ENCODE results near the gene ATP7A.

The ATP7A gene

GRCh38 chrX:77952173-77952572 is 41.7 kb downstream of the ATP7A start:
- H3K9ac ChIP-seq (ENCODE audit: low read length): no peak overlapping the region

DNA sequence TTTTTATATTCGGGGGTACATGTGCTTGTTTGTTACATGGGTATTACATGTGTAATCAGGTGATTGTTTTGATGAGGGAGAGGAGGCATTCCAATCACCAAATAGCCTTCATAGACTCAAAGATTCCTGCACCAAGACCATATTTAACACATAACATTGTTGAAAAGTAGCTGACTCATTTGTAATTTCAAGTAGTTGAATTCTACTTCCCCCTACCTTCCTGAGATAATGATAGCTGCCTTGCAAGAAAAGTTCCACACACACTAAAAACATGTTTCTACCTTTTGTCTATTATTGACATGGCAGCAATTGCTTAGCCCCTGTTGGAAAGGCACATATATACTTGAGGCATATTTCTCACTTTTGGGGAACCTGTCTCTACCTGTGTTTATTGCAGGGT is 42.8 kb downstream of the ATP7A start:
- H3K9ac ChIP-seq (ENCODE audit: low read length): no peak overlapping the region
- no peaks in the 10 kb centered on the region for H3K36me3 ChIP-seq (ENCODE audit: control insufficient read depth, insufficient read depth, low read length)
- H3K27ac ChIP-seq (ENCODE audit: low read depth, low read length): no peak overlapping the region
- H3K4me3 ChIP-seq (ENCODE audit: low read length): no peak overlapping the region
- no peaks in the 10 kb centered on the region for H3K4me1 ChIP-seq (ENCODE audit: control insufficient read depth, insufficient read depth, low read length)
- no peaks in the 10 kb centered on the region for H3K27me3 ChIP-seq (ENCODE audit: control insufficient read depth, insufficient read depth, low read length)

More at GRCh38 chrX:77952173-77952572, 41.7 kb downstream of the ATP7A start:
- no peaks in the 10 kb centered on the region for H3K4me1 ChIP-seq (ENCODE audit: control insufficient read depth, insufficient read depth, low read length)
- no peak overlapping the region for H3K4me3 ChIP-seq (ENCODE audit: low read length)
- H3K36me3 ChIP-seq (ENCODE audit: control insufficient read depth, insufficient read depth, low read length): no peaks in the 10 kb centered on the region
- H3K27ac ChIP-seq (ENCODE audit: low read depth, low read length): no peak overlapping the region
- H3K27me3 ChIP-seq (ENCODE audit: control insufficient read depth, insufficient read depth, low read length): no peaks in the 10 kb centered on the region

DNA sequence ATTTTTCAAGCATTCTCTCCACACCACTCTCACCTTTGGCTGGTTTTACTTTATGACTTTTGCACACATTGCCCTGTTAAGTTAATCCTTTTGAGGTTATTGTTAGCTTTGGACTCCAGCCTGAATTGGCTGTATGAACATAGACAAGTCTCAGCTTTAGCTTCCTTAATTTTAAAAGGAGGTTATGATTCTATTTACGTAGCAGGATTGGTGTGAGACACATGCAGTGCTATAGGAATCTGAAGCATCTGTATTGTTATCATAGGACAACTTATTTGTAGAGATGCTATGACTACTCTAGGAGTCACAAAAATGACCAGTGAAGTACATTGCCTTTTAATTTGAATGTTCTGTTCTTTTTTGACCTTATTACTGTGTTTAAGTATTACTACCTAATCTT is 43.2 kb downstream of the ATP7A start:
- no peak overlapping the region for H3K27ac ChIP-seq (ENCODE audit: low read depth, low read length)

DNA sequence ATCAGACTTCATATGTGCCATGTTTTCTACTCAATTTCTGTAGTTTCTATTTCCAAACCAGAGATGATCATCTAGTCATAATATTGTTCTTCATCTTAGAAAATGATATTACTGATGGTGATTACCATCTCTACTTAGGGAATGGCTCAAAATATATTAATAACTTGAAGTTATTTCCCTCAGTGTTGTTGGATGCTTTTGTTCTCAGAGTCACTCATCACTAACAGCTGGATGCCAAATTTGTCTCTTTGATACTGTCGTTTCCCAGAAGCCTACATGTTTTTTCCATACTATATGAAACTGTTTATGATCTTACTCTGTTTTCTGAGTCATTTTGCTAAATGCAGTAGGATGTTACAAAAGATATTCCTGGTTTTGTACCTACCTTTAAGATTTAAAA is 50.1 kb downstream of the ATP7A start:
- H3K27ac ChIP-seq (ENCODE audit: low read depth, low read length): no peak overlapping the region
- no peak overlapping the region for H3K9ac ChIP-seq (ENCODE audit: low read length)
- no peak overlapping the region for H3K4me3 ChIP-seq (ENCODE audit: low read length)
- H3K27me3 ChIP-seq (ENCODE audit: control insufficient read depth, insufficient read depth, low read length): no peaks in the 10 kb centered on the region
- H3K36me3 ChIP-seq (ENCODE audit: control insufficient read depth, insufficient read depth, low read length): no peaks in the 10 kb centered on the region
- no peaks in the 10 kb centered on the region for H3K4me1 ChIP-seq (ENCODE audit: control insufficient read depth, insufficient read depth, low read length)

More for the DNA sequence above, 43.2 kb downstream of the ATP7A start:
- Histone ChIP-seq H3K4me3 (ENCODE audit: low read length) (no peak overlapping the region), H3K27me3 (ENCODE audit: control insufficient read depth, insufficient read depth, low read length) (no peaks in the 10 kb centered on the region), H3K9ac (ENCODE audit: low read length) (no peak overlapping the region), H3K4me1 (ENCODE audit: control insufficient read depth, insufficient read depth, low read length) (no peaks in the 10 kb centered on the region), H3K36me3 (ENCODE audit: control insufficient read depth, insufficient read depth, low read length) (no peaks in the 10 kb centered on the region)

DNA sequence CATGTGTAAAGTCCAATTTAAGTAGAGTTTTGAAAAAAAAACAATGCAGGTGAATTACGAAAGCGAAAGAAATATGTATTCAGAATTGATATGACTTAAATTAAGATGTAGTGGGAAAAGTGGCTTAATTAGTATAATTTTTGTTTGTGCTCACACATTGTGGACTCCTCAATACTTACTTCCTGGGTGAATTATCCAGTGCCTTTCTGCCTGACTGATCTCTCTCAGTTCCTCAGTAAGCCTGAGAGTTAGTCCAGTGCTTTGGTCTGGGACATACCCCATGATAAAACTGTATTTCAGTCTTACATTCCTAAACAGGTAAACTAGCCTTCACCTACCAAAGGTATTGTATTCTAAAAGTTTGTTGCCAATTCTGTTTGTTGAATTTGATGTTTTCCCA is 50.6 kb downstream of the ATP7A start:
- H3K4me1 ChIP-seq (ENCODE audit: control insufficient read depth, insufficient read depth, low read length): no peaks in the 10 kb centered on the region
- H3K4me3 ChIP-seq (ENCODE audit: low read length): no peak overlapping the region
- H3K27me3 ChIP-seq (ENCODE audit: control insufficient read depth, insufficient read depth, low read length): no peaks in the 10 kb centered on the region
- H3K27ac ChIP-seq (ENCODE audit: low read depth, low read length): no peak overlapping the region
- no peak overlapping the region for H3K9ac ChIP-seq (ENCODE audit: low read length)
- H3K36me3 ChIP-seq (ENCODE audit: control insufficient read depth, insufficient read depth, low read length): no peaks in the 10 kb centered on the region

- Histone ChIP-seq H3K4me3 (ENCODE audit: low read length) (no peak overlapping the region), H3K9ac (ENCODE audit: low read length) (no peak overlapping the region), H3K36me3 (ENCODE audit: control insufficient read depth, insufficient read depth, low read length) (no peaks in the 10 kb centered on the region), H3K27ac (ENCODE audit: low read depth, low read length) (no peak overlapping the region), H3K4me1 (ENCODE audit: control insufficient read depth, insufficient read depth, low read length) (no peaks in the 10 kb centered on the region), H3K27me3 (ENCODE audit: control insufficient read depth, insufficient read depth, low read length) (no peaks in the 10 kb centered on the region)
Observed at GRCh38 chrX:77962068-77962902, 51.8 kb downstream of the ATP7A start.

- Histone ChIP-seq H3K27me3 (ENCODE audit: control insufficient read depth, insufficient read depth, low read length) (no peaks in the 10 kb centered on the region), H3K36me3 (ENCODE audit: control insufficient read depth, insufficient read depth, low read length) (no peaks in the 10 kb centered on the region), H3K27ac (ENCODE audit: low read depth, low read length) (no peak overlapping the region), H3K4me1 (ENCODE audit: control insufficient read depth, insufficient read depth, low read length) (no peaks in the 10 kb centered on the region), H3K9ac (ENCODE audit: low read length) (no peak overlapping the region), H3K4me3 (ENCODE audit: low read length) (no peak overlapping the region)
Observed at GRCh38 chrX:77966361-77966760, 55.9 kb downstream of the ATP7A start.

DNA sequence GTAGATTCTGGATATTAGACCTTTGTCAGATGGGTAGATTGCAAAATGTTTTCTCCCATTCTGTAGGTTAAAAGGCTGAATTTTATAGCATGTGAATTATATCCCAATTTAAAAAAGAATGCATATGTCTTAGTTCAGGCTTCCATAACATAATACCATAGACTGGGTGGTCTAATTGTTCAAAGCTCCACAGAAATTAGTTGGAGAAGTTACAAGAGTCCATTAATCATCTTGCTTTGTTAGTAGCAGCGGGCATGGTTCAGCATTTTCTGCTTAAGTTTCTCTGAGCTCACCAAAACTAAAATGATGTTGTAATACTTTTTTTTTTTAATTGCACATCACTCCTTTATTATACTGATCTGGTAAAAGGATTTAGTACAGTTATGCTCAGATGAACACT is 57.1 kb downstream of the ATP7A start:
- Histone ChIP-seq H3K36me3 (ENCODE audit: control insufficient read depth, insufficient read depth, low read length) (no peaks in the 10 kb centered on the region), H3K27me3 (ENCODE audit: control insufficient read depth, insufficient read depth, low read length) (no peaks in the 10 kb centered on the region), H3K4me3 (ENCODE audit: low read length) (no peak overlapping the region), H3K9ac (ENCODE audit: low read length) (no peak overlapping the region), H3K27ac (ENCODE audit: low read depth, low read length) (no peak overlapping the region), H3K4me1 (ENCODE audit: control insufficient read depth, insufficient read depth, low read length) (no peaks in the 10 kb centered on the region)

GRCh38 chrX:77969538-77969937 is 59.0 kb downstream of the ATP7A start, which contains the start of gene PGAM4:
PGAM4 (minus strand) TSS chrX:77969638; CDS start chrX:77969638, 0 bp downstream.
- no peak within 1 kb of the TSS for H3K27ac ChIP-seq (ENCODE audit: low read depth, low read length)
- no peak within 1 kb of the TSS for H3K9ac ChIP-seq (ENCODE audit: low read length)
- H3K4me3 ChIP-seq (ENCODE audit: low read length): no peak within 1 kb of the TSS
- no peaks in the 10 kb centered on the region for H3K36me3 ChIP-seq (ENCODE audit: control insufficient read depth, insufficient read depth, low read length)
- H3K27me3 ChIP-seq (ENCODE audit: control insufficient read depth, insufficient read depth, low read length): no peaks in the 10 kb centered on the region
- H3K4me1 ChIP-seq (ENCODE audit: control insufficient read depth, insufficient read depth, low read length): no peaks in the 10 kb centered on the region

- no peaks in the 10 kb centered on the region for H3K4me1 ChIP-seq (ENCODE audit: control insufficient read depth, insufficient read depth, low read length)
- no peak overlapping the region for H3K9ac ChIP-seq (ENCODE audit: low read length)
- H3K27me3 ChIP-seq (ENCODE audit: control insufficient read depth, insufficient read depth, low read length): no peaks in the 10 kb centered on the region
- H3K27ac ChIP-seq (ENCODE audit: low read depth, low read length): no peak overlapping the region
- H3K36me3 ChIP-seq (ENCODE audit: control insufficient read depth, insufficient read depth, low read length): no peaks in the 10 kb centered on the region
- H3K4me3 ChIP-seq (ENCODE audit: low read length): no peak overlapping the region
Observed at GRCh38 chrX:77975755-77976154, 65.3 kb downstream of the ATP7A start.

- no peaks in the 10 kb centered on the region for H3K36me3 ChIP-seq (ENCODE audit: control insufficient read depth, insufficient read depth, low read length)
- no peaks in the 10 kb centered on the region for H3K27me3 ChIP-seq (ENCODE audit: control insufficient read depth, insufficient read depth, low read length)
- H3K4me1 ChIP-seq (ENCODE audit: control insufficient read depth, insufficient read depth, low read length): no peaks in the 10 kb centered on the region
- no peak overlapping the region for H3K9ac ChIP-seq (ENCODE audit: low read length)
- H3K27ac ChIP-seq (ENCODE audit: low read depth, low read length): no peak overlapping the region
- no peak overlapping the region for H3K4me3 ChIP-seq (ENCODE audit: low read length)
Observed at GRCh38 chrX:77977095-77977494, 66.6 kb downstream of the ATP7A start.

- Histone ChIP-seq H3K36me3 (ENCODE audit: control insufficient read depth, insufficient read depth, low read length) (no peaks in the 10 kb centered on the region), H3K4me3 (ENCODE audit: low read length) (no peak overlapping the region), H3K4me1 (ENCODE audit: control insufficient read depth, insufficient read depth, low read length) (no peaks in the 10 kb centered on the region), H3K9ac (ENCODE audit: low read length) (no peak overlapping the region), H3K27me3 (ENCODE audit: control insufficient read depth, insufficient read depth, low read length) (no peaks in the 10 kb centered on the region), H3K27ac (ENCODE audit: low read depth, low read length) (no peak overlapping the region)
Observed at GRCh38 chrX:77977518-77977917, 67.0 kb downstream of the ATP7A start.

DNA sequence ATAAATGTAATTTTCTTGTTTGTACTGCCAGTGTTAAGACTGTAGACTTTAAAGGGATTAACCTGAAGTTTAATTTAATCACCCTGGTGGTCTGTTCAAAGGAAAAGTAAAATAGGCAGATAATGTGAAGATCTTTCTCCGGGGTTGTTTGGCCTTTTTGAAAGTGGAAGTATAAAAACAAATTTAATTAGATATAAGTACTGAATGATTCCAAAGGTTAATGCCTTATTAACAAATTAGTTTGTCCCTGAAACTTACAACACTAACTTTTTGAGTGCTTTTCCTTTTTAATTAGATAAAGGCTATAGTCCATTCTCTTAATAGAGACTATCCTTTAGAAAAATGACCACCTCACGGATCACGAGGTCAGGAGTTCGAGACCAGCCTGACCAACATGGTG is 69.4 kb downstream of the ATP7A start:
- no peak overlapping the region for H3K9ac ChIP-seq (ENCODE audit: low read length)
- no peaks in the 10 kb centered on the region for H3K27me3 ChIP-seq (ENCODE audit: control insufficient read depth, insufficient read depth, low read length)
- no peaks in the 10 kb centered on the region for H3K36me3 ChIP-seq (ENCODE audit: control insufficient read depth, insufficient read depth, low read length)
- H3K27ac ChIP-seq (ENCODE audit: low read depth, low read length): no peak overlapping the region
- no peaks in the 10 kb centered on the region for H3K4me1 ChIP-seq (ENCODE audit: control insufficient read depth, insufficient read depth, low read length)
- H3K4me3 ChIP-seq (ENCODE audit: low read length): no peak overlapping the region
